GM08714 (cell line): ENCODE data around the gene MPPED1.

Source experiments
- H3K4me3 ChIP-seq: fragments of 200-500 bp; sonication (Bioruptor generic); 2 replicates; pipeline ENCODE4 v1.5.1; 2014; ENCODE audit warnings: mild to moderate bottlenecking, low read length, inconsistent platforms
- ZNF274 ChIP-seq: IDR thresholded peaks from 2 replicates; pipeline ENCODE4 v1.6.1; 2012; ENCODE audit warnings: mild to moderate bottlenecking, low read depth, low read length

The MPPED1 gene

GRCh38 chr22:43411869-43412807 is at the start of gene MPPED1:
Gene MPPED1 (plus strand): TSS chr22:43412014. CDS start chr22:43424986, 12,972 bp downstream.
- H3K4me3 ChIP-seq, result no peak within 1 kb of the TSS
- TF ChIP-seq ZNF274, result no peak

- TF ChIP-seq ZNF274, result no peak
- no peak overlapping the region for H3K4me3 ChIP-seq
These were observed 48.3 kb upstream of the MPPED1 start for GRCh38 chr22:43363315-43364168.

- no peak overlapping the region for H3K4me3 ChIP-seq
- no peak for TF ChIP-seq ZNF274
These were observed 47.7 kb upstream of the MPPED1 start for GRCh38 chr22:43364169-43364435.

- no peak overlapping the region for H3K4me3 ChIP-seq
- no peak for TF ChIP-seq ZNF274
These were observed 45.9 kb upstream of the MPPED1 start for GRCh38 chr22:43365715-43366440.

GRCh38 chr22:43370036-43370435 is 41.8 kb upstream of the MPPED1 start:
- no peak overlapping the region for H3K4me3 ChIP-seq
- no peak for TF ChIP-seq ZNF274

GRCh38 chr22:43375951-43376455 is 35.8 kb upstream of the MPPED1 start:
- no peak overlapping the region for H3K4me3 ChIP-seq
- TF ChIP-seq ZNF274, result no peak

- TF ChIP-seq ZNF274, result no peak
- no peak overlapping the region; the same call in 1 of the 2 replicates for H3K4me3 ChIP-seq
These were observed 34.9 kb upstream of the MPPED1 start for GRCh38 chr22:43376765-43377547.

- H3K4me3 ChIP-seq, result peak overlapping the region; percentile 42; the same call in 1 of the 2 replicates
- TF ChIP-seq ZNF274, result no peak
These were observed 34.3 kb upstream of the MPPED1 start for GRCh38 chr22:43377548-43377895.

- TF ChIP-seq ZNF274, result no peak
- H3K4me3 ChIP-seq, result peak overlapping the region; percentile 42; the same call in 1 of the 2 replicates
These were observed 33.7 kb upstream of the MPPED1 start for GRCh38 chr22:43377896-43378704.

- H3K4me3 ChIP-seq, result no peak overlapping the region
- TF ChIP-seq ZNF274, result no peak
These were observed 30.1 kb upstream of the MPPED1 start for GRCh38 chr22:43381693-43382092.

GRCh38 chr22:43384863-43385262 is 27.0 kb upstream of the MPPED1 start:
- TF ChIP-seq ZNF274, result no peak
- no peak overlapping the region for H3K4me3 ChIP-seq

- no peak for TF ChIP-seq ZNF274
- H3K4me3 ChIP-seq, result no peak overlapping the region
These were observed 25.8 kb upstream of the MPPED1 start for GRCh38 chr22:43385770-43386641.
